Breast epithelium (tissue), 4 donors: ENCODE measurements around the gene LRRK1. TPM values are rescaled to one million over a fixed set of nuclear protein-coding genes. Genes with fewer than 3 reads are reported as not detected.

Source experiments
- DNase-seq, 2 donors: peaks; one replicate each; pipeline ENCODE4 v3.0.0-alpha.2; 2019; ENCODE audit warnings: low spot score in 2 of 2
- H3K27ac ChIP-seq, 2 donors: fragments of 200-600 bp; sonication (generic) in 1 of 2; one replicate each; pipeline ENCODE4 v1.5.1; 2016 to 2019; ENCODE audit warnings: mild to moderate bottlenecking in 1 of 2
- H3K27me3 ChIP-seq, 2 donors: fragments of 200-600 bp; sonication (generic) in 1 of 2; one replicate each; pipeline versions ENCODE4 v1.5.1 to v1.6.0; 2017 to 2019; ENCODE audit warnings: control low read depth in 1 of 2, mild to moderate bottlenecking in 1 of 2
- H3K36me3 ChIP-seq: fragments of 200-600 bp; one replicate; pipeline ENCODE4 v1.5.1; 2019
- H3K4me1 ChIP-seq, 2 donors: fragments of 200-600 bp; sonication (generic); one replicate each; pipeline ENCODE4 v1.5.1; 2016 to 2019; ENCODE audit warnings: control low read depth in 1 of 2
- H3K4me3 ChIP-seq, 3 donors: fragments of 200-600 bp; sonication (generic); 1 replicate in 2 of 3; 2 replicates in 1 of 3; pipeline ENCODE4 v1.5.1; 2016 to 2019; ENCODE audit warnings: mild to moderate bottlenecking in 3 of 3, moderate library complexity in 2 of 3
- H3K9me3 ChIP-seq, 2 donors: fragments of 200-600 bp; sonication (generic) in 1 of 2; one replicate each; pipeline ENCODE4 v1.5.1; 2016 to 2019; ENCODE audit warnings: control low read depth in 1 of 2
- CTCF ChIP-seq, 3 donors: fragments of 450-650 bp; IDR thresholded peaks; one replicate each; pipeline ENCODE4 v1.5.1; 2016 to 2017; ENCODE audit warnings: antibody characterized with exemption in 3 of 3, mild to moderate bottlenecking in 3 of 3, moderate library complexity in 3 of 3
- POLR2A ChIP-seq: fragments of 450-650 bp; IDR thresholded peaks from one replicate; pipeline ENCODE4 v1.6.1; 2016; ENCODE audit warnings: antibody characterized with exemption, mild to moderate bottlenecking, moderate library complexity
- POLR2AphosphoS5 ChIP-seq, 3 donors: sonication (generic); formaldehyde crosslinking; IDR thresholded peaks; one replicate each; pipeline ENCODE4 v1.6.1; 2017; ENCODE audit warnings: antibody characterized with exemption in 3 of 3
- intact Hi-C: fragments of 100-400 bp; cut with DNase I; formaldehyde crosslinking; loops from one replicate; pipeline ENCODE4 v1.15.1; 2023; ENCODE audit warnings: low total_unique reads
- total RNA-seq, 3 donors: library from RNA; depleted of rRNA; stranded (reverse); fragments of >200 nt; gene quantifications; one replicate each; pipeline ENCODE4 v1.1.0, GENCODE V29; 2016

The LRRK1 gene
- total RNA-seq, 3 donors from 2014 or later = 10.1 to 18.7 (median 14.4) TPM

DNA sequence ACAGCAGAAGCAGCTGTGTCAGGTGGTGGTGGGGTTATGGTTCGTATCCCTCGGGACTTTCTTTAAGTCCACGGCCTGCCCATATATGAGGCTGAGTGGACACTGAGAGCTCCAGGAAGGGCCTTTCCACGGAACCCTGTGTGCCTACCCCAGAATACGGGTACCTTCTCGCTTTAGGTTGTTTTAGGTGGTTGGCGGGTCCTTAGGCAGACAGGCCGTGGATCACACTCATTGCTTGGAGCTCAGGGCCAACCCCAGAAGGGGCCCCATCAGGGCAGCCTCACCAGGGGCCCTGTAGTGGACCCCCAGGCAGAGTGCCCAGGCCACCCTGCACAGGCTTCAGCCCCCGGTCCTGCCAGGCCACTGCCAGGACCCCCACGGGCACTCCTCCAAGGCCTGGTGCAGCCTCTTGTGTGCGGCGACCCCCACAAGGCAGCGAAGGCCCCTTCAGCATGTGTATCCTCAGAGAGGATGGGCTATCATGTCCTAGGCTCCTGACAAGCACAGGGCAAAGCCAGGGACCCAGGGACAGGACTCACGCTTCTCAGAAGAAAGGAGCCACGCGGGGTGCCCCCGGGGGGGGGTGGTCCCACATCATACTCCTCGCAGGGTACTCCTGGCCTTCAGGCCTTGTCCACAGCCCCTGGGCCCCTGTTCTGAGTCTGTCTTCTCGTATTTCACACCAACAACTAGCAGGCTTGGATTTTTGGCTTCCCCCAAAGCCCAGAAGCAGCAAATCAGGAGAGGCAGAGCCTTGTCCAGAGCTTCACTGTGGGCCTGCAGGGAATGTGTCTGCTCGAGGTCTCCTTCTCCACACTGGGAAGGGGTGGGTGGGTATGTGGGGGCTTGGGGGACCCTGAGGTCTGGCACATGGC lies 93.4 kb downstream of the LRRK1 start:
- DNase-seq = no peak
- Histone ChIP-seq H3K9me3 (no peaks in the 10 kb centered on the region), H3K4me3 (no peak overlapping the region), H3K27me3 (no peaks in the 10 kb centered on the region), H3K36me3 (no peaks in the 10 kb centered on the region), H3K27ac (no peak overlapping the region), H3K4me1 (no peaks in the 10 kb centered on the region)
- intact Hi-C loops = loop anchor here (5.0 to 10.0 kb wide), 2 partner anchors 242 to 1495 kb away; partner anchors contain the start of gene CHSY1
- TF ChIP-seq POLR2AphosphoS5 (IDR thresholded peaks at IDR 0.05) = no peak

DNA sequence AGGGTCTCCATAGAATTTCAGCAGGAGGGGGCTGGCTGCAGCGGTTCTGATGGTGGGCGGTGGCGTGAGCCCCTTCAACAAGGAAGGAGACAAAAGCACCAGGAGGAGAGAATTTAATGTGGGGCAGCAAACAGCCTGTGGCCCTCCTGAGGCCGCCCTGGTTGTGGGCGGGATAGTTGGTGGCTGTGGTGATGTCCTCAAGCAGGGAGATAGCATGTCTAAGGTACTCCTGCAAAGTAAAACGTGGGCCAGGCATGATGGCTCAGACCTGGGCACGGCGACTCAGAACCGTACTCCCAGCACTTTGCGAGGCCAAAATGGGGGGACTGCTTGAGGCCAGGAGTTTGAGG lies 94.0 kb downstream of the LRRK1 start:
- DNase-seq = no peak
- H3K9me3 ChIP-seq = no peaks in the 10 kb centered on the region
- no peaks in the 10 kb centered on the region for H3K27me3 ChIP-seq
- H3K4me3 ChIP-seq = no peak overlapping the region
- TF ChIP-seq POLR2A (no peak), POLR2AphosphoS5 (IDR thresholded peaks at IDR 0.05) (no peak), CTCF (IDR thresholded peaks at IDR 0.05) (no peak)
- intact Hi-C loops = loop anchor here (5.0 to 10.0 kb wide), 2 partner anchors 242 to 1496 kb away; partner anchors contain the start of gene CHSY1
- H3K4me1 ChIP-seq = no peaks in the 10 kb centered on the region
- H3K27ac ChIP-seq = no peak overlapping the region
- no peaks in the 10 kb centered on the region for H3K36me3 ChIP-seq

- H3K9me3 ChIP-seq = no peaks in the 10 kb centered on the region
- no peaks in the 10 kb centered on the region for H3K27me3 ChIP-seq
- H3K4me3 ChIP-seq = no peak overlapping the region
- H3K4me1 ChIP-seq = no peaks in the 10 kb centered on the region
- TF ChIP-seq POLR2A (no peak), POLR2AphosphoS5 (IDR thresholded peaks at IDR 0.05) (no peak), CTCF (IDR thresholded peaks at IDR 0.05) (no peak)
- H3K36me3 ChIP-seq = no peaks in the 10 kb centered on the region
- H3K27ac ChIP-seq = no peak overlapping the region
- intact Hi-C loops = loop anchor here (5.0 to 10.0 kb wide), 2 partner anchors 241 to 1497 kb away; partner anchors contain the start of gene CHSY1
- DNase-seq = no peak
Observed at GRCh38 chr15:101013769-101014675, 94.9 kb downstream of the LRRK1 start.

GRCh38 chr15:101014921-101015841 lies 96.0 kb downstream of the LRRK1 start:
- intact Hi-C loops = loop anchor here (5.0 to 10.0 kb wide), 2 partner anchors 240 to 1498 kb away; partner anchors contain the start of gene CHSY1
- no peak for TF ChIP-seq POLR2A
- TF ChIP-seq POLR2AphosphoS5 (IDR thresholded peaks at IDR 0.05) = no peak
- peak in 2 of 3 donors; percentile 80 to 83 for TF ChIP-seq CTCF (IDR thresholded peaks at IDR 0.05)
- peak; percentile 40 to 77 for DNase-seq
- Histone ChIP-seq H3K4me1 (no peaks in the 10 kb centered on the region), H3K4me3 (no peak overlapping the region), H3K36me3 (no peaks in the 10 kb centered on the region), H3K9me3 (no peaks in the 10 kb centered on the region), H3K27me3 (no peaks in the 10 kb centered on the region), H3K27ac (no peak overlapping the region)

GRCh38 chr15:101016581-101016980 lies 97.4 kb downstream of the LRRK1 start:
- H3K27me3 ChIP-seq = no peaks in the 10 kb centered on the region
- no peaks in the 10 kb centered on the region for H3K36me3 ChIP-seq
- H3K4me3 ChIP-seq = no peak overlapping the region
- no peak overlapping the region for H3K27ac ChIP-seq
- TF ChIP-seq POLR2A = no peak
- no peak for TF ChIP-seq POLR2AphosphoS5 (IDR thresholded peaks at IDR 0.05)
- TF ChIP-seq CTCF (IDR thresholded peaks at IDR 0.05) = no peak
- DNase-seq = no peak
- H3K9me3 ChIP-seq = no peaks in the 10 kb centered on the region
- H3K4me1 ChIP-seq = no peaks in the 10 kb centered on the region
- intact Hi-C loops = loop anchor here (10.0 kb wide), 1 partner anchor 238 kb away; the partner anchor contains the start of gene CHSY1
